ENCODE data around the gene GRM7.

GRM7 gene

GRCh38 chr3:7095116-7095515, 234.2 kb downstream of the GRM7 start:
- no peak overlapping the region for H3K4me3 ChIP-seq (ENCODE audit: insufficient read depth, low read depth, low read length, poor library complexity, severe bottlenecking)
- DNase-seq = no peak
- no peaks in the 10 kb centered on the region for H3K27me3 ChIP-seq (replicated peaks; ENCODE audit: control insufficient read depth, insufficient read depth, low read length, poor library complexity, severe bottlenecking)
- H3K9me3 ChIP-seq (ENCODE audit: control insufficient read depth, low read length) = no peaks in the 10 kb centered on the region
- no peaks in the 10 kb centered on the region for H3K4me1 ChIP-seq (ENCODE audit: control insufficient read depth, insufficient read depth, low read length, poor library complexity, severe bottlenecking)
- H3K36me3 ChIP-seq (ENCODE audit: control insufficient read depth, insufficient read depth, low read length) = no peaks in the 10 kb centered on the region
- no peak overlapping the region for H3K27ac ChIP-seq (ENCODE audit: insufficient read depth, low read length, poor library complexity, severe bottlenecking)

- no peak for DNase-seq
- Histone ChIP-seq H3K36me3 (ENCODE audit: control insufficient read depth, insufficient read depth, low read length) (no peaks in the 10 kb centered on the region), H3K27me3 (replicated peaks; ENCODE audit: control insufficient read depth, insufficient read depth, low read length, poor library complexity, severe bottlenecking) (no peaks in the 10 kb centered on the region), H3K4me1 (ENCODE audit: control insufficient read depth, insufficient read depth, low read length, poor library complexity, severe bottlenecking) (no peaks in the 10 kb centered on the region), H3K27ac (ENCODE audit: insufficient read depth, low read length, poor library complexity, severe bottlenecking) (no peak overlapping the region), H3K9me3 (ENCODE audit: control insufficient read depth, low read length) (no peaks in the 10 kb centered on the region), H3K4me3 (ENCODE audit: insufficient read depth, low read depth, low read length, poor library complexity, severe bottlenecking) (no peak overlapping the region)
Observed at GRCh38 chr3:7100136-7100535, 239.2 kb downstream of the GRM7 start.

GRCh38 chr3:7106635-7107034, 245.7 kb downstream of the GRM7 start:
- Histone ChIP-seq H3K4me1 (ENCODE audit: control insufficient read depth, insufficient read depth, low read length, poor library complexity, severe bottlenecking) (no peaks in the 10 kb centered on the region), H3K27ac (ENCODE audit: insufficient read depth, low read length, poor library complexity, severe bottlenecking) (no peak overlapping the region), H3K36me3 (ENCODE audit: control insufficient read depth, insufficient read depth, low read length) (no peaks in the 10 kb centered on the region), H3K9me3 (ENCODE audit: control insufficient read depth, low read length) (no peaks in the 10 kb centered on the region), H3K4me3 (ENCODE audit: insufficient read depth, low read depth, low read length, poor library complexity, severe bottlenecking) (no peak overlapping the region), H3K27me3 (replicated peaks; ENCODE audit: control insufficient read depth, insufficient read depth, low read length, poor library complexity, severe bottlenecking) (no peaks in the 10 kb centered on the region)
- no peak for DNase-seq

- no peaks in the 10 kb centered on the region for H3K4me1 ChIP-seq (ENCODE audit: control insufficient read depth, insufficient read depth, low read length, poor library complexity, severe bottlenecking)
- no peaks in the 10 kb centered on the region for H3K9me3 ChIP-seq (ENCODE audit: control insufficient read depth, low read length)
- no peaks in the 10 kb centered on the region for H3K36me3 ChIP-seq (ENCODE audit: control insufficient read depth, insufficient read depth, low read length)
- no peaks in the 10 kb centered on the region for H3K27me3 ChIP-seq (replicated peaks; ENCODE audit: control insufficient read depth, insufficient read depth, low read length, poor library complexity, severe bottlenecking)
- H3K4me3 ChIP-seq (ENCODE audit: insufficient read depth, low read depth, low read length, poor library complexity, severe bottlenecking) = no peak overlapping the region
- no peak overlapping the region for H3K27ac ChIP-seq (ENCODE audit: insufficient read depth, low read length, poor library complexity, severe bottlenecking)
- no peak for DNase-seq
Observed at GRCh38 chr3:7112523-7113056, 251.7 kb downstream of the GRM7 start.

- H3K27ac ChIP-seq (ENCODE audit: insufficient read depth, low read length, poor library complexity, severe bottlenecking) = no peak overlapping the region
- H3K27me3 ChIP-seq (replicated peaks; ENCODE audit: control insufficient read depth, insufficient read depth, low read length, poor library complexity, severe bottlenecking) = no peaks in the 10 kb centered on the region
- H3K4me1 ChIP-seq (ENCODE audit: control insufficient read depth, insufficient read depth, low read length, poor library complexity, severe bottlenecking) = no peaks in the 10 kb centered on the region
- H3K36me3 ChIP-seq (ENCODE audit: control insufficient read depth, insufficient read depth, low read length) = no peaks in the 10 kb centered on the region
- H3K4me3 ChIP-seq (ENCODE audit: insufficient read depth, low read depth, low read length, poor library complexity, severe bottlenecking) = no peak overlapping the region
- no peaks in the 10 kb centered on the region for H3K9me3 ChIP-seq (ENCODE audit: control insufficient read depth, low read length)
- no peak for DNase-seq
Observed at GRCh38 chr3:7144697-7145308, 283.9 kb downstream of the GRM7 start.

GRCh38 chr3:7146529-7146928, 285.6 kb downstream of the GRM7 start:
- Histone ChIP-seq H3K27ac (ENCODE audit: insufficient read depth, low read length, poor library complexity, severe bottlenecking) (no peak overlapping the region), H3K27me3 (replicated peaks; ENCODE audit: control insufficient read depth, insufficient read depth, low read length, poor library complexity, severe bottlenecking) (no peaks in the 10 kb centered on the region), H3K36me3 (ENCODE audit: control insufficient read depth, insufficient read depth, low read length) (no peaks in the 10 kb centered on the region), H3K4me1 (ENCODE audit: control insufficient read depth, insufficient read depth, low read length, poor library complexity, severe bottlenecking) (no peaks in the 10 kb centered on the region), H3K4me3 (ENCODE audit: insufficient read depth, low read depth, low read length, poor library complexity, severe bottlenecking) (no peak overlapping the region), H3K9me3 (ENCODE audit: control insufficient read depth, low read length) (no peaks in the 10 kb centered on the region)
- no peak for DNase-seq

GRCh38 chr3:7158516-7158915, 297.6 kb downstream of the GRM7 start:
- no peaks in the 10 kb centered on the region for H3K9me3 ChIP-seq (ENCODE audit: control insufficient read depth, low read length)
- no peak overlapping the region for H3K27ac ChIP-seq (ENCODE audit: insufficient read depth, low read length, poor library complexity, severe bottlenecking)
- no peak overlapping the region for H3K4me3 ChIP-seq (ENCODE audit: insufficient read depth, low read depth, low read length, poor library complexity, severe bottlenecking)
- H3K4me1 ChIP-seq (ENCODE audit: control insufficient read depth, insufficient read depth, low read length, poor library complexity, severe bottlenecking) = no peaks in the 10 kb centered on the region
- H3K36me3 ChIP-seq (ENCODE audit: control insufficient read depth, insufficient read depth, low read length) = no peaks in the 10 kb centered on the region
- no peak for DNase-seq
- no peaks in the 10 kb centered on the region for H3K27me3 ChIP-seq (replicated peaks; ENCODE audit: control insufficient read depth, insufficient read depth, low read length, poor library complexity, severe bottlenecking)

GRCh38 chr3:7160689-7161088, 299.8 kb downstream of the GRM7 start:
- DNase-seq = no peak
- no peak overlapping the region for H3K4me3 ChIP-seq (ENCODE audit: insufficient read depth, low read depth, low read length, poor library complexity, severe bottlenecking)

GRCh38 chr3:7166460-7166859, 305.5 kb downstream of the GRM7 start:
- Histone ChIP-seq H3K4me3 (ENCODE audit: insufficient read depth, low read depth, low read length, poor library complexity, severe bottlenecking) (no peak overlapping the region), H3K27ac (ENCODE audit: insufficient read depth, low read length, poor library complexity, severe bottlenecking) (no peak overlapping the region), H3K36me3 (ENCODE audit: control insufficient read depth, insufficient read depth, low read length) (no peaks in the 10 kb centered on the region), H3K4me1 (ENCODE audit: control insufficient read depth, insufficient read depth, low read length, poor library complexity, severe bottlenecking) (no peaks in the 10 kb centered on the region), H3K9me3 (ENCODE audit: control insufficient read depth, low read length) (no peaks in the 10 kb centered on the region), H3K27me3 (replicated peaks; ENCODE audit: control insufficient read depth, insufficient read depth, low read length, poor library complexity, severe bottlenecking) (no peaks in the 10 kb centered on the region)
- DNase-seq = no peak

More at GRCh38 chr3:7160689-7161088, 299.8 kb downstream of the GRM7 start:
- no peaks in the 10 kb centered on the region for H3K36me3 ChIP-seq (ENCODE audit: control insufficient read depth, insufficient read depth, low read length)
- no peaks in the 10 kb centered on the region for H3K27me3 ChIP-seq (replicated peaks; ENCODE audit: control insufficient read depth, insufficient read depth, low read length, poor library complexity, severe bottlenecking)
- H3K4me1 ChIP-seq (ENCODE audit: control insufficient read depth, insufficient read depth, low read length, poor library complexity, severe bottlenecking) = no peaks in the 10 kb centered on the region
- no peak overlapping the region for H3K27ac ChIP-seq (ENCODE audit: insufficient read depth, low read length, poor library complexity, severe bottlenecking)
- H3K9me3 ChIP-seq (ENCODE audit: control insufficient read depth, low read length) = no peaks in the 10 kb centered on the region

GRCh38 chr3:7171493-7171892, 310.6 kb downstream of the GRM7 start:
- Histone ChIP-seq H3K9me3 (ENCODE audit: control insufficient read depth, low read length) (no peaks in the 10 kb centered on the region), H3K36me3 (ENCODE audit: control insufficient read depth, insufficient read depth, low read length) (no peaks in the 10 kb centered on the region), H3K27ac (ENCODE audit: insufficient read depth, low read length, poor library complexity, severe bottlenecking) (no peak overlapping the region), H3K27me3 (replicated peaks; ENCODE audit: control insufficient read depth, insufficient read depth, low read length, poor library complexity, severe bottlenecking) (no peaks in the 10 kb centered on the region), H3K4me3 (ENCODE audit: insufficient read depth, low read depth, low read length, poor library complexity, severe bottlenecking) (no peak overlapping the region), H3K4me1 (ENCODE audit: control insufficient read depth, insufficient read depth, low read length, poor library complexity, severe bottlenecking) (no peaks in the 10 kb centered on the region)
- no peak for DNase-seq
